Uterus (tissue), 4 donors: ENCODE measurements around the gene GATA3. TPM values are rescaled to one million over a fixed set of nuclear protein-coding genes. Genes with fewer than 3 reads are reported as not detected.

Source experiments
- DNase-seq, 2 donors: peaks; one replicate each; pipeline ENCODE4 v3.0.0-alpha.2; 2019 to 2020
- H3K27ac ChIP-seq, 2 donors: fragments of 200-600 bp; sonication (generic); 1 replicate in 1 of 2; 2 replicates in 1 of 2; pipeline ENCODE4 v1.5.1; 2016 to 2018
- H3K27me3 ChIP-seq, 2 donors: fragments of 200-600 bp; sonication (generic); one replicate each; pipeline ENCODE4 v1.5.1; 2018 to 2019; ENCODE audit warnings: control low read depth in 1 of 2
- H3K36me3 ChIP-seq, 2 donors: fragments of 200-600 bp; sonication (generic); one replicate each; pipeline ENCODE4 v1.5.1; 2019; ENCODE audit warnings: control low read depth in 1 of 2
- H3K4me1 ChIP-seq, 2 donors: fragments of 200-600 bp; sonication (generic); one replicate each; pipeline ENCODE4 v1.5.1; 2018 to 2019; ENCODE audit warnings: control low read depth in 1 of 2
- H3K4me3 ChIP-seq, 2 donors: fragments of 200-600 bp; sonication (generic); 1 replicate in 1 of 2; 2 replicates in 1 of 2; pipeline ENCODE4 v1.5.1; 2018 to 2019; ENCODE audit warnings: mild to moderate bottlenecking in 1 of 2
- H3K9me3 ChIP-seq, 2 donors: fragments of 200-600 bp; sonication (generic); one replicate each; pipeline ENCODE4 v1.5.1; 2019; ENCODE audit warnings: control low read depth in 1 of 2
- POLR2A ChIP-seq, 2 donors: fragments of 450-650 bp; IDR thresholded peaks; one replicate each; pipeline ENCODE4 v1.6.1; 2016; ENCODE audit warnings: antibody characterized with exemption in 2 of 2, mild to moderate bottlenecking in 1 of 2, moderate library complexity in 1 of 2
- intact Hi-C: fragments of 100-400 bp; cut with DNase I; formaldehyde crosslinking; loops from one replicate; pipeline ENCODE4 v1.15.1; 2023; ENCODE audit warnings: low total_unique reads
- total RNA-seq, 4 donors: library from RNA; depleted of rRNA in 3 of 4; stranded (reverse); fragments of >200 nt in 3 of 4; gene quantifications; one replicate each; pipeline versions ENCODE4 v1.1.0 to v1.2.4, GENCODE V29; 2014 to 2023
- TF ChIP-seq, protein P1 (sequence below), 4 experiments: fragments of 200-600 bp in 2 of 4; fragments of 450-650 bp in 2 of 4; sonication (generic) in 2 of 4; IDR thresholded peaks; one replicate each; pipeline ENCODE4 v1.5.1; 2016 to 2019; ENCODE audit warnings: antibody characterized with exemption in 4 of 4, mild to moderate bottlenecking in 2 of 4, moderate library complexity in 1 of 4
- donor health status: DM: yes; HTN: yes; CAD: no.

GATA3 gene
- total RNA-seq, 4 donors from 2014 or later, result 0.28 to 2.1 TPM; not detected in 2

DNA sequence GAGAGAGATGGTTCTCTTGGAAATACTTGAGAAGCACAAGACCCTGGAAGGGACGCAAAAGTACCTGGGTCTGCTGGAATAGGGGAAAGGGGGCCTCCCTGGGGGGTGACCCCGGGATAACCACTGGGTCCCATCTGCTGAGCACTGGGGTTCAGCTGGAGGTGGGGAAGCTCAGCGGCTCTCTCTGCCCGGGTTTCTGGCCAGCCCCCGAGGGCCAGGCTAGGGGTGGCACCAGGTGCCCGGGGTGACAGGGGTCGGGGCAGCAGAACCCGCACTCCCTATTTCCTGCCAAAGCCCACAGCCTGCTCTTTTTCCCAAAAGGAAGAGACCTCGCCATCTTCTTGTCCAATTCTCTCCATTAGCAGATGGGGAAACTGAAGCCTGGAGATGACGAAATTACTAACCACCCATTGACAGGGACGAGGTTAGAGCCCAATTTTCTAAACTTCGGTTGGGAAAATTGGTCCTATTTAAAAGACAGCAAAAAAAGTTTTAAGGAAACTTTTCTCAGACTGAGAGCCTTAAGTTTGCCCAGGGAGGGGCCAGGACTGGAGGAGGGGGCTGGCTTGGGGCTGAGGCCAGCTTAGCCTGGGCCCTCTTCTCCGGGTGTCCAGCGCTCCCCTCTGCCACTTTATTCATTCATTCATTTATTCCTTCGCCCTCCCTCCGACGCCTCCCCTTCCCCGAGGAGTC is 17.8 kb upstream of the GATA3 start:
- H3K36me3 ChIP-seq, result no peaks in the 10 kb centered on the region
- intact Hi-C loops, result no loop called here
- no peak overlapping the region for H3K27ac ChIP-seq
- H3K4me1 ChIP-seq, result peaks cover 0 to 9% of the 10 kb centered on the region in 2 donors
- peaks cover 11 to 77% of the 10 kb centered on the region in 2 donors for H3K27me3 ChIP-seq
- no peak overlapping the region for H3K4me3 ChIP-seq
- DNase-seq, result no peak
- TF ChIP-seq, protein P1, sequence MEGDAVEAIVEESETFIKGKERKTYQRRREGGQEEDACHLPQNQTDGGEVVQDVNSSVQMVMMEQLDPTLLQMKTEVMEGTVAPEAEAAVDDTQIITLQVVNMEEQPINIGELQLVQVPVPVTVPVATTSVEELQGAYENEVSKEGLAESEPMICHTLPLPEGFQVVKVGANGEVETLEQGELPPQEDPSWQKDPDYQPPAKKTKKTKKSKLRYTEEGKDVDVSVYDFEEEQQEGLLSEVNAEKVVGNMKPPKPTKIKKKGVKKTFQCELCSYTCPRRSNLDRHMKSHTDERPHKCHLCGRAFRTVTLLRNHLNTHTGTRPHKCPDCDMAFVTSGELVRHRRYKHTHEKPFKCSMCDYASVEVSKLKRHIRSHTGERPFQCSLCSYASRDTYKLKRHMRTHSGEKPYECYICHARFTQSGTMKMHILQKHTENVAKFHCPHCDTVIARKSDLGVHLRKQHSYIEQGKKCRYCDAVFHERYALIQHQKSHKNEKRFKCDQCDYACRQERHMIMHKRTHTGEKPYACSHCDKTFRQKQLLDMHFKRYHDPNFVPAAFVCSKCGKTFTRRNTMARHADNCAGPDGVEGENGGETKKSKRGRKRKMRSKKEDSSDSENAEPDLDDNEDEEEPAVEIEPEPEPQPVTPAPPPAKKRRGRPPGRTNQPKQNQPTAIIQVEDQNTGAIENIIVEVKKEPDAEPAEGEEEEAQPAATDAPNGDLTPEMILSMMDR (IDR thresholded peaks at IDR 0.05), result no peak
- no peak for TF ChIP-seq POLR2A (IDR thresholded peaks at IDR 0.05)
- H3K9me3 ChIP-seq, result no peaks in the 10 kb centered on the region

DNA sequence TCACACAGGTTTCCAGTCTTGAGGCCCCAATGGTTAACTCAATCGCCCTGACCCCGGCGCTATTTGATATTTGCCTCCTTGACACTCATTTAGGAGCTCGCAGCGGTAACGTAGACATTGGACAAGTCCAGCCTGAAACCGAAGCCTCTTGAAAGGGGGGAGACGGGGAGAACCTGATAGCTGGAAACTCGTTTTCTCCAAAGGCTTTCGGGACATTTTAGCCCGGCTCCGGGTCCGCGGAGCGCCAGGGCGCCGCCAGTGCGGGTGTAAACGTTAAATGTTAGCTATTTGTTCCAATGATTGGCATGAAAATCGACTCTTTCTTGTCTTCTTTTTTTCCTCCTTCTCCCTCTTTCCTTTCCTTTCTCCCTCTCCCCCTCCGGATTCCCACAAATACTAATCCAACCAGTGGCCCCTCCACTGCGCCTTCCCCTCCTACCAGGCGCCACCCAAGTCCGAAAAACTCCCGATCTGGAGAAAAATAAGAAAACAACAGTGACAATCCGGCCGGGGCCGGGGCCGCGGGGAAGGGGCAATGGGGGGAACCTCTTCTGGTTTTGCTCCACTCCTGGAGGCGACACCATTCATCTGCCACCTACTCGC is 17.2 kb upstream of the GATA3 start:
- Histone ChIP-seq H3K27ac (no peak overlapping the region), H3K9me3 (no peaks in the 10 kb centered on the region), H3K4me1 (peaks cover 0 to 9% of the 10 kb centered on the region in 2 donors), H3K27me3 (peaks cover 15 to 83% of the 10 kb centered on the region in 2 donors), H3K4me3 (no peak overlapping the region), H3K36me3 (no peaks in the 10 kb centered on the region)
- TF ChIP-seq, protein P1 (IDR thresholded peaks at IDR 0.05), result no peak
- no peak for DNase-seq
- intact Hi-C loops, result no loop called here

DNA sequence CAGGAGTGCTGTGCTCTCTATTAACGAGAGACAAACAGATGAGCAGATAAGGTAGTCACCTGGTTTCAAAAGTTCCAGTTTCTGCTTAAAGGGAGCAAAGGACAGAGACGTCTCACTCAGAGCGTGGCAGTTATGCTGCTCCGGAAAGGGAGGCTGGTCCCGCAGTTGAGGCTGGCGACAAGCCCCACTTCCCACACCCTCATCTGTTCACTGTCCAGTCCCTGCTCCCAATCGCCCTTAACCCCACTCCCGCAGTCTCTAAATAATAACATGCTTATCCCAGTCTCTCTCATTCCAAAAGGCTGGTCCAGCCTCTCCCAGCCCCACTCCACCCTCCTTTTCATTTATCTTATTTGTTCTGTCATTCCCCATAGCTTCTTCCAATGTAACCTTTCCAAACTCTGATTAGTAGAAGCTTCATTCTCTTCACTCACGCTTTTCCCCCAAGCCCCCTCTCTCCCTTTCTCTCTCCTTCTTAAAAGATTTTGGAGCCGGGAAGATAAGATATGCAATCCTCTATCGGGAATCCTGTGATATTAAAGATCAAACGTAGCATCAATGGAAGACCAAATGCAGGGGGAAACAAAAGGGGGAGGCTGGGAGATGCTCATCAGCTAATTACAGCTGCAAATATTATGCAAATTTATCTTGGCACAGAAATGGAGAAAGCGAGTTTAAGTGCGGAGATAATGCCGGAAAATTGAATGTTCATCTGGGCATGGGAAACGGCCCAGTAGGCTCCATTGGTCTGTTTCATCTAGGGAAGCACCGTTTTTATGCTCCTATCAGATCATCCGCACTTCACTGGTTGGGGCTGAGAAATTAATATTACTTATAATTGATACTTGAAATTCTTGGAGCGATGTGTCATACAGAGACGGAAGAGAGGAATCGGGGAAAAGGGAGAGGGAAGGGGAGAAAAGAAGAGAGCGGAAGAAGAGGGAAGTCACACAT is 16.3 kb upstream of the GATA3 start:
- intact Hi-C loops, result no loop called here
- Histone ChIP-seq H3K27me3 (peaks cover 16 to 92% of the 10 kb centered on the region in 2 donors), H3K4me1 (peaks cover 0 to 9% of the 10 kb centered on the region in 2 donors), H3K9me3 (no peaks in the 10 kb centered on the region), H3K27ac (no peak overlapping the region), H3K36me3 (no peaks in the 10 kb centered on the region), H3K4me3 (no peak overlapping the region)
- TF ChIP-seq, protein P1 (IDR thresholded peaks at IDR 0.05), result no peak
- TF ChIP-seq POLR2A (IDR thresholded peaks at IDR 0.05), result no peak
- no peak for DNase-seq

DNA sequence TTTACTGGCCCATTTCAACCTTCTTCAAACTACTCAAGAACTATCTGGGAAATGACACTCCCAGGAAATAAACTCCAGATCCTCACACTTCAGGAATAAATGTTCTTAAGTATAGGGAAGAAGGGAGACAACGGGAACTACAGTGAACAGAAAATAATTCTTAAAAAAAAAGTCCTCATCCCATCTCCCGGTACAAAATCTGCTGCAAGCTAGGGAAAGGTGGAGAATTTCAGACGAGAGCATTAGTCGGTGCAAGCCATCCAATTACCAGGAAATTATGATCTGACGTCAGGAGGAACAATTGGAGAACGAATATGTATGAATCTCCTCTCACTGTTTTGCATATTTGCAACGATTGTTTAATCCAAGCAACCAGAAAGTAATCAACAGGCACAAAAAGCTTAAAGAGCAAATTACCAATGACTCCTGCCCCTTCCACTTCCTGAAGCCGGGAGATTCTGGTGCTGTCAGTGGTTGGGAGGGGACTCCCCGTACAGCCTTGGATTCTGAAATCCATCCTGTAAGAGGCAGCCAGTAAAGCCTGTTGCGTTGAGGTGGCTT is 15.1 kb upstream of the GATA3 start:
- peaks cover 0 to 5% of the 10 kb centered on the region in 2 donors for H3K4me1 ChIP-seq
- intact Hi-C loops, result no loop called here
- TF ChIP-seq, protein P1 (IDR thresholded peaks at IDR 0.05), result no peak
- TF ChIP-seq POLR2A (IDR thresholded peaks at IDR 0.05), result no peak

More for the DNA sequence above, 15.1 kb upstream of the GATA3 start:
- H3K4me3 ChIP-seq, result no peak overlapping the region
- H3K9me3 ChIP-seq, result no peaks in the 10 kb centered on the region
- peaks cover 25 to 99% of the 10 kb centered on the region in 2 donors for H3K27me3 ChIP-seq
- no peak for DNase-seq
- no peaks in the 10 kb centered on the region for H3K36me3 ChIP-seq
- H3K27ac ChIP-seq, result no peak overlapping the region
